Measurements from ENCODE around the gene HOXD8.

Gene HOXD8

GRCh38 chr2:176171351-176172006 lies 42.0 kb downstream of the HOXD8 start:
- peak in 11 of 56 donors; percentile 6 to 60 (median 15) for DNase-seq

GRCh38 chr2:176172007-176172894 lies 42.7 kb downstream of the HOXD8 start:
- DNase-seq: peak in 1 of 56 donors; percentile 18

- no peak for DNase-seq
Observed at GRCh38 chr2:176172895-176173566, 43.5 kb downstream of the HOXD8 start.

GRCh38 chr2:176173567-176174381 lies 44.3 kb downstream of the HOXD8 start:
- DNase-seq: no peak

DNA sequence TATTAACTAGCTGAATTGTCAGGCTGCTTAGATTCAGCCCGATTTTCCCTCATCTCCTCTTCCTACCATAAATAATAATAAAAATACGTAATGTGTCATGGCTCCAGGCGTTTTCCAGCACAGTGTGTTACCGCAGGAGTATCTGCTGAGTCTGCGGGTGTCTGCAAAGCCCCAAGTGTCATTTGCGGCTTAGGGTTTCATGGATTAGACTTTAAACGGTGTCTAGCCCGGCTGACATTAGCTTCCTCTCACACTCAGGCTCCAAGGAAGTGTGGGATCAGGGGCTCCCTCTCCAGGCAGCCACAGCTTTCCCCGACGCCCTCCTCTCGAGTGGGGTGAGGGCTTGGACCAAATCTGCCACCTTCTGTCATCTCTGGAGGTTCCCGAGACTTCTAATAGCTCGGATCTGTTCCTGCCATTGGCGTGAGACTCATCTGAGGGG lies 44.9 kb downstream of the HOXD8 start:
- DNase-seq: peak in 9 of 56 donors; percentile 12 to 40 (median 20)

- DNase-seq: peak in 46 of 56 donors; percentile 6 to 79 (median 52)
Observed at GRCh38 chr2:176174824-176175708, 45.6 kb downstream of the HOXD8 start.

DNA sequence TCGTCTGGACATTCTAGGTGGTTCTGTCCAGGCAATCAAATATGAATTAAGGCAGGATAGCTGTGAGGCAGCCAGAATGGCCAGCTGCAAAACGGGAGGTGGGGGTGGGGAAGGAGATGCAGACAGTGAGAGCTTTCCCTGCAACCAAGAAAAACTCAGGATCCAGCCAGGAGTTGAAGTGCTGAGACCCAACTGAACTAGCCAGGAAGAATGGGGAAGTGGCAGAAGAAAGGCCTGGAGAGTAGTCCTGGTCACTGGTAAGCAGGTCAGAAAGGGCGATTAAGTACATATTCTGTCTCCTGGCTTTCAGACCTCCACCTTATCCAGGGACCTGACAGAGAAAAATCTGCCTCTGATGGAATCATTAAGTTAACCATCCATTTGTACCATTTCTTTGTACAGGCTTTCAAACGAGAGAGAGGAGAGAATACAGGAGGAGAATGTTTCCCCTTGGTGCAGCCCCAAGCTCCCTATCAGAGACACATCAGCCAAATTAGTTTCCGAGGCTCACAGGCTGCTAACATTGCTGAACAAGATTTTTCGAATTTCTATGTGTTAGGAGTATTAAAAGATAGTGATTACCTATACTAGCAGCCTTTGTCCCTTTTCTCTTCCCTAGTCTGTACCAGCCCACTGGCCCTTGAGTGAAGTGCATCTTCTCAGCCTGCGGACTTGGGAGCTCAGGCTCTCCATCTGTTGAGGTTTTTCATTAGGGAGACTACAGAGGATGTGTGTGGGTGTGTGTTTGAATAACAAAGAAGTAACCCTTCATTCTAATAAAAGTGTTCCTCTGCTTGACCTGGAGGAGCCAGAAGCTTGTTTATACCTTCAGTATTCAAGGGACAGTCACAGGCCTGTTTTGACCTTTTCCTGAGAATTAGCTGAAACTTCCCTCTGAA lies 46.5 kb downstream of the HOXD8 start:
- DNase-seq: peak in 4 of 56 donors; percentile 20 to 31 (median 20)

DNA sequence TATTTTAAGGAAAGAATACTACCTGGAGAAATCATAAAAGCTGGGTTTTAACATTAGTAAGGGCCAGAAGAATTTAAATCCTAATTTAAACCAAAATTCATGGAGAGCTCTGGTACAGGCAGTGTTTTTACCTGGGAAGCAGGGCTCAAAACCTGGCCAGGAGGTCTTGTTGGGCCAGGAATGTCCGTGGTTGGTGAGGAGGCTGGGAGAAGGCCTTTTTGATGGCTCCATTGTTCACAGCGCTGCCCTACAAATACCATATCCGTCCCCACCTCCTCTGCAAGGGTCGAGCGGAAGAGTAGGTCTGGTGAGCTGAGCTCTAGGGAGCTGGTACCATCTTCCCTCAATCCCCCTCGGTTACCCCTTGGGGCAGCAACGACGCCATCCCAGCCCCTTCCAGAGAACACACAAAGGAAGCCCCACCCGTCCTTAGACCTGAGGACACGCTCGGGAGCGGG lies 48.1 kb downstream of the HOXD8 start:
- no peak for DNase-seq

GRCh38 chr2:176178038-176178756 lies 48.7 kb downstream of the HOXD8 start:
- DNase-seq: peak in 1 of 56 donors; percentile 27

GRCh38 chr2:176178757-176179295 lies 49.3 kb downstream of the HOXD8 start:
- DNase-seq: no peak

DNA sequence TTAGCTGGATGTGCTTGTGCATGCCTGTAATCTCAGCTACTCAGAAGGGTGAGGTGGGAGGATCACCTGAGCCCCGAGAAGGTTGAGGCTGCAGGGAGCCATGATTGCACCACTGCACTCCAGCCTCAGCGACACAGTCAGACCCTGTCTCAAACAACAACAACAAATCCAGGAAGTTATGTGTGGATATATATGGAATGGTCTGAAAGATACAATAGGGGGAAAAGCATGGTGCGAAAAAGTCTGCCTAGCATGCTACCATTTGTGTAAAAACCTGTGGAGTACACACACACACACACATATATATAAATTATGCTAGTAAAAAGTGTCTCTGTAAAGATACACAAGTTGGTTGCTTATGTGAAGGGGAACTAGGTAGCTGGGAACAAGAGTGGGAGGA lies 52.0 kb downstream of the HOXD8 start:
- DNase-seq: no peak

All from nucleus accumbens (tissue), 56 donors.